Measurements from ENCODE around the gene MLIP. TPM values are rescaled to one million over a fixed set of nuclear protein-coding genes. Genes with fewer than 3 reads are reported as not detected.

The MLIP gene
- total RNA-seq, 4 donors from 2014 or later, result 0.42 to 3.5 (median 1.2) TPM

DNA sequence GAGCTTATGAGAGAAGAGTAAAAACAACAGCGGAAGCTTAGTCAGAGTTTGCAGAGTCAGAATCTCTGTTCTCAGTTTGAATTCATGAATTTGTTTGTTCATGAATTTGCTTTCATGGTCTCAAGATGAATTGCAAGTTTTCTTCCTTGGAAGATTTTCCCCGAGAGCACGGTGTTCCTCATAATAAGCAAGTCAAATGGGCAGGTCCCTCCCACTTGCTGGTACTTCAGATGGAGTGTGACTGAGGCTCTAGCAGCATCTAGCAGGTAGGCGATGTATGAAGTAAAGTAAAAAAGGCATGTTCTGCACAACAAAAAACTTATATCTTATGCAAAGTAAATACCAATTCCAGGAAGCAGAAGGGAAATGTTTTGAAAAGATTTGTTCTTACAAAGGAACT is 15.5 kb upstream of the MLIP start:
- 89% methylated on average over 4 of the region's 4 CpGs for WGBS
- Histone ChIP-seq H3K4me3 (no peak overlapping the region), H3K36me3 (peaks cover 0 to 4% (median 0%) of the 10 kb centered on the region in 4 donors), H3K27me3 (no peaks in the 10 kb centered on the region), H3K4me1 (peaks cover 0 to 6% (median 0%) of the 10 kb centered on the region in 4 donors), H3K27ac (replicated peaks in 1 of 4) (no peak overlapping the region), H3K9me3 (no peaks in the 10 kb centered on the region)
- intact Hi-C loops (cut with DNase I), result no loop called here
- DNase-seq (ENCODE audit: extremely low spot score), result no peak
- TF ChIP-seq, protein P1, sequence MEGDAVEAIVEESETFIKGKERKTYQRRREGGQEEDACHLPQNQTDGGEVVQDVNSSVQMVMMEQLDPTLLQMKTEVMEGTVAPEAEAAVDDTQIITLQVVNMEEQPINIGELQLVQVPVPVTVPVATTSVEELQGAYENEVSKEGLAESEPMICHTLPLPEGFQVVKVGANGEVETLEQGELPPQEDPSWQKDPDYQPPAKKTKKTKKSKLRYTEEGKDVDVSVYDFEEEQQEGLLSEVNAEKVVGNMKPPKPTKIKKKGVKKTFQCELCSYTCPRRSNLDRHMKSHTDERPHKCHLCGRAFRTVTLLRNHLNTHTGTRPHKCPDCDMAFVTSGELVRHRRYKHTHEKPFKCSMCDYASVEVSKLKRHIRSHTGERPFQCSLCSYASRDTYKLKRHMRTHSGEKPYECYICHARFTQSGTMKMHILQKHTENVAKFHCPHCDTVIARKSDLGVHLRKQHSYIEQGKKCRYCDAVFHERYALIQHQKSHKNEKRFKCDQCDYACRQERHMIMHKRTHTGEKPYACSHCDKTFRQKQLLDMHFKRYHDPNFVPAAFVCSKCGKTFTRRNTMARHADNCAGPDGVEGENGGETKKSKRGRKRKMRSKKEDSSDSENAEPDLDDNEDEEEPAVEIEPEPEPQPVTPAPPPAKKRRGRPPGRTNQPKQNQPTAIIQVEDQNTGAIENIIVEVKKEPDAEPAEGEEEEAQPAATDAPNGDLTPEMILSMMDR (IDR thresholded peaks at IDR 0.05), result no peak
- no peak for TF ChIP-seq POLR2AphosphoS5 (IDR thresholded peaks at IDR 0.05)
- no peak for TF ChIP-seq EP300 (IDR thresholded peaks at IDR 0.05)

DNA sequence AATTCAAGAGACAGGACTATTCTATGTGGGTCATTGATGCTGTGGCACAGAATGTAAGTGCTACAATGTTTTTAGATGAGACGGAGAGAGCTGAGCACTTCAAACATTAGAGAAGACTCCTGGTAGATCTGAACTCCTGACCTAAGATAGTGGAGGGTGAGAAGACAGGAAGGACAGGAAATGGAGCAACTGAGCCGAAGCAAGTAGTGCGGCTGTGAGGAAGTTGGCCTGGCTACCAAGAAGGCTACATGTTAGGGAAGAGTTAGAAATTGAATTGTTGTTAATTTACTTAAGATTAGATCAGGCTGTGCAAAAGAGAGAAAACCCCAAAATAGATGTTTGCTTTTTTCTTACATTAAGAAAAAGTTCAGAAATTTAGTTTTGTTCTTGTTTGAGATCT is 14.4 kb upstream of the MLIP start:
- no peak overlapping the region for H3K4me3 ChIP-seq
- intact Hi-C loops (cut with DNase I), result no loop called here
- peaks cover 0 to 8% (median 0%) of the 10 kb centered on the region in 4 donors for H3K4me1 ChIP-seq
- no peak overlapping the region for H3K27ac ChIP-seq (replicated peaks in 1 of 4)
- no peaks in the 10 kb centered on the region for H3K9me3 ChIP-seq
- TF ChIP-seq EP300 (IDR thresholded peaks at IDR 0.05) (no peak), POLR2AphosphoS5 (IDR thresholded peaks at IDR 0.05) (no peak), POLR2A (IDR thresholded peaks at IDR 0.05; ENCODE audit: low read depth) (no peak)
- TF ChIP-seq, protein P1 (IDR thresholded peaks at IDR 0.05), result no peak
- H3K36me3 ChIP-seq, result peaks cover 0 to 4% (median 0%) of the 10 kb centered on the region in 4 donors
- H3K27me3 ChIP-seq, result no peaks in the 10 kb centered on the region
- WGBS, result 79% methylated on average over 3 of the region's 3 CpGs
- no peak for DNase-seq (ENCODE audit: extremely low spot score)

DNA sequence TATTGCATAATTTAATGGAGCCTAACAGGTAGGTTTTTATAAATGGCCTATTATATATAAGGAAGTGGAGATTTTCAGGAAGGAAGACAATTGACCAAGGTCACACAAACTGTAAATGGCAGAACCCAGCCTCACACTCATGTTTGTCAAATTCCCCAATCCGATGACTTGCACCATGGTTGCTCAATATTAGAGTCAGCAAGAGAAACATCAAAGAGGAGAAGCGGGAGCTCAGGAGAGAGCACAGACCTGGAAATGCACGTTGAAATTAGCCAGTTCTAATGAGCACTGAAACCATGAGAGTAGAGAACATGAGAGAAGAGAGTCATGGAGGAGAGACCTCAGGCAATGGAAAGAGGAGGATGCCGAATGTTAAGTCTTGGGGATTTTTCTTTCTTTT is 13.5 kb upstream of the MLIP start:
- no peak for TF ChIP-seq EP300 (IDR thresholded peaks at IDR 0.05)
- TF ChIP-seq POLR2A (IDR thresholded peaks at IDR 0.05; ENCODE audit: low read depth), result no peak
- no peak for TF ChIP-seq POLR2AphosphoS5 (IDR thresholded peaks at IDR 0.05)
- TF ChIP-seq, protein P1 (IDR thresholded peaks at IDR 0.05), result no peak
- intact Hi-C loops (cut with DNase I), result no loop called here
- H3K27ac ChIP-seq (replicated peaks in 1 of 4), result no peak overlapping the region
- no peaks in the 10 kb centered on the region for H3K9me3 ChIP-seq
- peaks cover 0 to 16% (median 0%) of the 10 kb centered on the region in 4 donors for H3K4me1 ChIP-seq
- H3K27me3 ChIP-seq, result no peaks in the 10 kb centered on the region
- DNase-seq (ENCODE audit: extremely low spot score), result no peak
- H3K36me3 ChIP-seq, result peaks cover 0 to 4% (median 0%) of the 10 kb centered on the region in 4 donors
- WGBS, result 66% methylated on average over 4 of the region's 4 CpGs
- no peak overlapping the region for H3K4me3 ChIP-seq

DNA sequence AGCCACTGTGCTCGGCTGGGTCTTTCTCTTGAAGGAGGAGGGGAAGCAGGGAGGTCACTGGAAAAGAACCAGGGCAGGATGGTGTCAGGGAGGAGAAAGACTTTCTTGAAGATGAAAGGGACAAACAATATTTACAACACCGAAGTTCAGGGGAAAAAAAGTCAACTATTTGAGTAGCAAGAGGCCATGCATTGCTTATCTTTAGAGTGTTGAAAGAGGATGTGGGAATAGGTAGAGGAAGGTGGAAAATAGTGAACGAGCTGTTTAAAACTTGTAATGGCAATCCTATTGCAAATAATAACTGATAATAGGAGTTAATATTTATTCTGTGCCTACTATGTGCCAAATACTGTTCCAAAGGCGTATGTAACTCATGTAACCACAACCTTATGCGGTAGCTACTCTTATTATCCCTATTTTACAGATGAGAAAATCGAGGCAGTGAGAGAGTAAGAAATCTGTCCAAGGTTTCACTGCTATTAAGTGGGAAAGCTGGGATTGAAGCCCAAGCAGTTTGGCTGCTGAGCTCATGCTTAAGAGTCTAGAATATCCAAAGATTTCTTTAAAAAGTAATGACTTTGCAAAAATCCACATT is 12.7 kb upstream of the MLIP start:
- Histone ChIP-seq H3K36me3 (peaks cover 0 to 4% (median 0%) of the 10 kb centered on the region in 4 donors), H3K9me3 (no peaks in the 10 kb centered on the region), H3K27ac (replicated peaks in 1 of 4) (no peak overlapping the region), H3K4me3 (no peak overlapping the region), H3K4me1 (peaks cover 0 to 16% (median 0%) of the 10 kb centered on the region in 4 donors), H3K27me3 (no peaks in the 10 kb centered on the region)
- DNase-seq (ENCODE audit: extremely low spot score), result no peak
- intact Hi-C loops (cut with DNase I), result no loop called here
- TF ChIP-seq EP300 (IDR thresholded peaks at IDR 0.05) (no peak), POLR2A (IDR thresholded peaks at IDR 0.05; ENCODE audit: low read depth) (no peak), POLR2AphosphoS5 (IDR thresholded peaks at IDR 0.05) (no peak)
- TF ChIP-seq, protein P1 (IDR thresholded peaks at IDR 0.05), result no peak
- WGBS, result 82% methylated on average over 6 of the region's 6 CpGs

DNA sequence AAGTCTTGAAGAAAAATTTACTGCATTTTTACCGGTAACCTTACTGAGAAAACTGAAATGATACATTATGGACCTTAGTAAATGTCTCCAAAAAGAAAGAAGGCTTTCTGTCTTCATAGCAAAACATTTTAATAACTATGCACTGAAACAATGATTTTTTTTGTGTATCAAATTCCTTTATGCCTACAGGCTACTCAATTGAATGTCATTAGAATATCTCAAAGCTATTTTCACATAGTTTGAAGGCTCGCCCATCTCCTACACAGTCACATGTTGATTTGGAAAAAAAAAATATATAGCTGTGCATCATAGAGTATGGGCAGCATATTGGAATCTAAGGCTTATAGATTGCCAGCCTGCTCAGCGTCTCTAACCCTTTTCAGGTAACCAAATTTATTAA is 12.0 kb upstream of the MLIP start:
- no peaks in the 10 kb centered on the region for H3K9me3 ChIP-seq
- H3K27me3 ChIP-seq, result no peaks in the 10 kb centered on the region
- 72% methylated on average over 3 of the region's 3 CpGs for WGBS
- no peak overlapping the region for H3K27ac ChIP-seq (replicated peaks in 1 of 4)
- peaks cover 0 to 4% (median 0%) of the 10 kb centered on the region in 4 donors for H3K36me3 ChIP-seq
- H3K4me1 ChIP-seq, result peaks cover 0 to 16% (median 0%) of the 10 kb centered on the region in 4 donors
- no peak overlapping the region for H3K4me3 ChIP-seq
- no peak for TF ChIP-seq POLR2AphosphoS5 (IDR thresholded peaks at IDR 0.05)
- TF ChIP-seq EP300 (IDR thresholded peaks at IDR 0.05), result no peak
- TF ChIP-seq POLR2A (IDR thresholded peaks at IDR 0.05; ENCODE audit: low read depth), result no peak
- TF ChIP-seq, protein P1 (IDR thresholded peaks at IDR 0.05), result no peak
- no peak for DNase-seq (ENCODE audit: extremely low spot score)
- intact Hi-C loops (cut with DNase I), result no loop called here
